DMS79 treated with DMSO at 0.1 percent for 48 hours (cell line): Measurements from ENCODE around the gene ADTRP.

Source experiments
- DNase-seq: peaks from one replicate; lab custom pipeline; 2025; lab: John Stamatoyannopoulos, UW

The ADTRP gene

DNA sequence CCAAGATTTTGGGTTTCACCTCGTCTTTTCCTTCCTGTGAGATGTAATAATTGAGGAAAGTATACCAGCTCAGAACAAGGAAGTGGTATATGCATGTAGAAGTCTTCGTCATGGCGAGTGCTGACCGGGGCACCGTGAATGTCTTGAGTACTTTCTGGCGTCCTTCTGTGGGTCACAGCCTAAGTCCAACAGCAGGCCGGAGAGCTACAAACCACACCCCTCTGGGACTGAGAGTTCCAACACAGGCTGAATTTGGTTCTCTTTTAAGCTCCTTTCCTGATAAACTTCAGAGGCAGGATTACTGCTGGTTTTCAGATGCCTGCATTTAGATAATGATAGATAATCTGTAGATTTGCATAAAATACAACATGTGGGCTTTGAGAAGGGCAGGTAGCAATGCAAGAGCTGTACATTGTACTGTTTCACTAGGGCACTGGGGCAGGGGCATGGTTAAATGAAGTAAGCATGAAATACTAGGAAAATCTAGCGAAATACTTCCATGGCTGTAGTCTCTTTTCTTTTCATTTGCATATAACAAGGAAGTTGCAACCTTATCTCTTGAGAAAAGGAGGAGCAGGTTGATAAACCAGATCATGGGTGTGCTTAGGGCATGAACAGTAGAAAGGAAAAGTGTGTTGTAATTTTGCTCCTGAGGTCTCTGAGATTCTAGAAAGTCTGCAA lies at the start of gene ADTRP:
Gene ADTRP (minus strand): TSS at position 156 of the 681 bp plus-strand sequence. CDS start 44 bp downstream, at position 112.
- DNase-seq = no peak

DNA sequence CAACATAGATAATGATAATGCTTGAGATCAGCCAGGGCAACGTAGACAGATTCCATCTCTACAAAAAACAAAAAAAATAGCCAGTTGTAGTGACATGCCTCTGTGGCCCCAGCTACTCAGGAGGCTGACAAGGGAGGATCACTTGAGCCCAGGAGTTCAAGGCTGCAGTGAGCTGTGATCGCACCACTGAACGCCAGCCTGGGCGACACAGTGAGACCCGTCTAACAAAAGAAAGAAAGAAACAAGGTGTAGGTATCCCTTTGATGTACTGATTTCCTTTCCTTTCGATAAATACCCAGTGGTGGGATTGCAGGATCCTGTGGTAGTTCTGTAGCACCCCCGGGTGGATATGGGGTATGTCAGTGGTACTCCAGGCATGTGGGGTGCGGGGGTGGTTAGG lies 48.2 kb upstream of the ADTRP start:
- DNase-seq = no peak

DNA sequence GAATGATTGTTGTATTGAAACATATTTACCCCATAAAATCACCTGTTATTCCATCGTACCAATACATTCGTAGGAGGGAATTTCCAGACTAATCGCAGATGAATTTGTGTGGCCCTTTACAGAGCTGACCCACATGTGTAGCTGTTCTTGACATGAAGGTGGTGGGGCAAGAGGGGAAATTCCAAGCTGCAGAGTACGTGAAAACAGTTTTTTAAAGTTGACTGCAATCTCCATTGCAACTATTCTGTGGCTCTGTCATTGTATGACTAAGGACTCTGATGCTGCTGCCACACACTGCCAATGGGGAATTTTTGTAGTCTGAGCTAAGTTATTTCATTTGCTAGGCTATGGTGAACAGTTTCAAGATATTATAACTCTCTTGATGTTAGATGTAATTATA lies 46.4 kb upstream of the ADTRP start:
- no peak for DNase-seq

DNA sequence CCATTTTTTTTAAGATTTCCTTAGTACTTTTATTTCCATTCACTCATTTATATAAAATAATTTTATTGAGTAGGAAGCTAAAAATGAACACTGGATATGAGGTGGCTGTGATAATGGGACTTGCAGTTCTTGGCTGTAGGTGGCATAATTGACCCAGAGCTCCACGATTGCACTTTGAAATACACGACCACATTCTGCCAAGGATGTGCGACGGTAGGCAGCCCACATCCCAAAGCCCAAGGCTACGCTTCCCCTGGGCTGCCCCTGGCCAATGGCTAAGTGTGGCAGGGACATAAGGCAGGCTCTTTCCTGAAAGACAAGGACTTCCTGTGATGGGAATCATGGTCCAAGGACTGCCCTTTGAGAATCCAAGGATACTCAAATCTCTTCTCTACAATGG lies 43.7 kb upstream of the ADTRP start:
- no peak for DNase-seq

DNA sequence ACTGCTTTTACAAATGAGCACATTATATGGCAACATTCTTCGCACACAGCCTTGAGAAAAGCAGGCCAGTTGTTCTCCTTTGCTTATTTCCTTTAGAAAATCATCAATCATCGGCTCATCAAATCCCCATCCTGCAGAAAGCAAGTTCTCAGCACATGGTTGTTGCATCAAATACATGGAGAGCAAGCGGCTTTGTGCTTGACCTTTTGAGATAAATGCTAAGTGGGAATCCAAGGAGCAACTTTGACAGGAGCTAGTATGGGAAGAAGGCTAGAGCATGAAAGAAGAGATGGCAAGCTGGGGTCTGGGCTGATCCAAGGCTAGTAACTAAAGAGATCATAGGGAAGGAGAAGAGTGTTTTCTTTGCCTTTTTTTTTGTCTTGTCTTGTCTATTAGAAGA lies 43.2 kb upstream of the ADTRP start:
- no peak for DNase-seq

- DNase-seq = no peak
These were observed 42.2 kb upstream of the ADTRP start for GRCh38 chr6:11820821-11821220.

- no peak for DNase-seq
These were observed 40.9 kb upstream of the ADTRP start for GRCh38 chr6:11819486-11819885.

DNA sequence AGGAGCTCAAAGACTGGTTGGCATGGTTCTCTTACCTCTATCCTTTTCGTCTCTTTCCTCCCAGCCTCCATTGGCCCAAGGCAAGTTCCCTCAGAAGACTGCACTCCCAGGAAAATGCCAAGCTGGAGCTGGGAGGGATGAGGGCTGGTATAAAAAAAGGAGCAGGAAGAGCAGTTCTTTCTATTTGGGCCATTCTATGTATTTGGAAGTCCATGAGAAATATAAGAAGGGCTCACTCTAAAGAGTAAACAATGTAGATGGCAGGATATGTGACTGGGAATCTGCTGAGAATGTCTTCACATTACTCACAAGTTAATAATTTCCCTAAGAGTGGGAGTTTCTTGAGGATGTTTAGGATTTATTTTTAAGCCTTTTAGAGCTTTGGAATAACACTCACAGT lies 36.6 kb upstream of the ADTRP start:
- DNase-seq = no peak

DNA sequence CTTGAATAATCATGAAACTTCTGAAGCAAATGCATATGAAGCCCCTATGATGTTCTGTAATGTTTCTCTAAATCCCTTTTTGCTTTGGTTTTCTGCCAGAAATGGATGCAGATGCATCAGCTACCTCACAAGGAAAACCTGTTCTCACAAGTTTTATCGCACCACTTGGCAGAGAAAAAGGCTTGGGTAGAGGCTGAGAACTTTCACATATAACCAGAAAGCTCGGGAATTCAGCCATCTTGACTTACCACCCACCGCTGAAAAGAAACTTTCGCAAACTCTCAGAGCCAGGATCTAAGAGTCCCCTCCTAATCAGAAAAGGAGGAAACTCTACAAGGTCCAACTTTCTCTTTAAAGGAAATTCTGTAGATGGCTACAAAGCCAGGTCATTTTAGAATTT lies 36.2 kb upstream of the ADTRP start:
- DNase-seq = no peak

GRCh38 chr6:11814106-11814505 lies 35.5 kb upstream of the ADTRP start:
- DNase-seq = no peak

DNA sequence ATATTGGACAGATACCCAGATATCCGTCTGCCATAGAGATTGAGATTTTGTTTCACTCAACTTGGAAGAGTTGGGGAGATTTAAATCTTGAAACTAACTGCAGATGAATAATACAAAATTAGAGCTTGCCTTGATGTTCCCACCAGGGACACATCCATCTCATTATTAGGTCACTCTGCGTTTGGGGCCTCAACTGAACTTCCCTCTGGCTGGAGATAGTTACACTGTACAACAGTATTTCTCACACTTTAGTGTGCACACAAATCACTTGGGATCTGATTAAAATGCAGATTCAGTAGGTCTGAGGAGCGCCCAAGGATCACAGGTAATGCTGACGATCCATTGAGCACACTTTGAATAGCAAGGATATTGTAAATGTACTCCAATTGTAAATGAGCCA lies 35.0 kb upstream of the ADTRP start:
- DNase-seq = no peak

GRCh38 chr6:11812951-11813350 lies 34.3 kb upstream of the ADTRP start:
- no peak for DNase-seq

- no peak for DNase-seq
These were observed 33.8 kb upstream of the ADTRP start for GRCh38 chr6:11812439-11812838.

DNA sequence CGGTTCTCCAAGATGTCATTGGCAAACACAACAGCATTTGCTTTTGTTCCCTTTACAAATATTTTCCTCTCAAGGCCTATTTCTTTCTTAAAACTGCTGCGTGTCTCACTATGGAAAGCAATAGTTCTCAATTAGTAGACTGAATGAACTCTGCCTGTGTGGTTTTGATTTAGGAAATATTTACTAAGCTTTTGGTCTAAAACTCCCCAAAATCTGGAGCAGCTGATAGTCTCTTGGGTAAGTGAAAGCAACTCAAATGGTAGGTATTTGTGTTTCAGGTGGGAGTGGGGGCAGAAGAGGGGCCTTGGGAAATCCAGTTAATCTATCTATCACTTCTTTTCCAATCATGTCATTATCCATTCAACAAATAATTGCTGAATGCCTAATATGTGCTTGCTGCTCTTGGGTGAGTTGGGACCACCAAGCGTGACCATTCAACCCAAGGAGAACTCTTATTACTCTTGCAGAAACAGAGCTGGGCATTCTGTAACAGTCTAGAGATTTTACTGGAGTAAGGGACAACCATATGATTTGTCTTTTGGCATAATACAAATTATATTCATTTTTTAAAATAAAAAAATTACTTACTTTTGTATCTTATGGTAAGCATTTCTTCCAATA lies 33.2 kb upstream of the ADTRP start:
- no peak for DNase-seq

- no peak for DNase-seq
These were observed 32.4 kb upstream of the ADTRP start for GRCh38 chr6:11810854-11811643.

GRCh38 chr6:11810039-11810541 lies 31.5 kb upstream of the ADTRP start:
- no peak for DNase-seq

DNA sequence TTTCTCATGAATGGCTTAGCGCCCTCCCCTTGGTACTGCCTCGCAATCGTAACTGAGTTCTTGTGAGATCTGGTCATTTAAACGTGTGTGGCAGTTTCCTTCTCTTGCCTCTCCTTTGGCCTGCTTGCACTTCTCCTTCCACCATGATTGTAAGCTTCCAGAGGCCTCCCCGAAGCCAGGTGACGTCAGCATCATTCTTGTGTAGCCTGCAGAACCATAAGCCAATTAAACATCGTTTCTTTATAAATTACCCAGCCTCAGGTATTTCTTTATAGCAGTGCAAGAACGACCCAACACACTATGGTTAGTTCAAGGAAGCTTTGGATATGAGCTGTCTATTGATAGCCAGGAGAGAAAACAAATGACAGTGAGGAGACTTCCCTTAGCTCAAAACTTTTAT lies 29.5 kb upstream of the ADTRP start:
- no peak for DNase-seq

- DNase-seq = no peak
These were observed 28.1 kb upstream of the ADTRP start for GRCh38 chr6:11806561-11807317.

DNA sequence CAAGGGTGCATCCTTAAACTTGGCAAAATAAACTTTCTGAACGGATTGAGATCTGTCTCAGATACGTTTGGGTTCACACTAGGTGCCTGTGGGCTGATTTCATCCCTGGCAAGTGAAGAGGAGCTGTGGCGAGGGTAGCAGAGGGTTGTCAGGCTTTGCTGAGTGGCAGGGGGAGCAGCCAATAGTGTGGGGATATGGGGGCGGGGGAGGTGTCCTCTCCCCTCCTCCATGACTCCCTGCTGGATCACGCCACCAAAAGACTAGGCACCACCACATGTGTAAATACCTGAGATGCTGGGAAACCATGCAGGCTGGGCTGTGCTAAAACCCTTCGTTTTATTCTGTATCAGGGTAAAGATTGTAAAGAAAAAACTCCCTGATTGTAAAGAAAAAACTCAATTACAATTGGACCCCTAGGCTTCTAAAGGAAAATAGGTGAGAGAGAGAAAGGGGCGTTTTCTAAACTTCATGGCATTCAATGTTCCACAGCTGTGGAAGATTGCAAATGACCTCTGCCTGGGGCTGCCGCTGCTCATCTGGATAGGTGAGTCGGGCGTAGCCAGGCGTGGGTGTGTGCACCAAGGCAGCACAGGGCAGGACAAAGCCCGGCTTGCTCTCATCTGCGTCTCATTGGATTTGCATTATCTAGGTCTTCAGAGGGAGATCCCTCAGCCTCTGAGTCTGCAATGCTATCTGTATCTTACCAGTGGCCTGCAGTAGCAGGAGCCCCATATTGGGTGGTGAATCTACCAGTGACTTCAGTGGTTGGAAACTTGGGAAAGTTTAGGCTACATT lies 26.9 kb upstream of the ADTRP start:
- no peak for DNase-seq

DNA sequence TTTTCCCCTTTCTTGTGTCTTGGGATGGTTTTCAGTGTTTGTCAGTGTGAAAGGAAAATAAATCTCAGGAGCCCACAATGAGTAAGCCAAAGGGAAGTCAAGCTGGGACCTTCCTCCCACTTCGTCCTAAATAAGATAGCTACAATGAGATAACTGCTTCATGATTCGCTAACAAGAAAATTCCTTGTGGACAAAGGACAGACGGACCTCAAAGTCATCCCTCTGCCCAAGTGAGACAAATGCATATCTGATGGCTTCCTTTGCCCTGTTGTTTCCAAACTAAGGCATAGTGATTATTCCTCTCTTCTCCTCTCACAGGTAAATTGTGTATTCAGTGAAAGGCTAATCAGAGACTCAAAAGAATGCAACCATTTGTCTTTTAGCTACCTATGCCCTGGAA lies 26.1 kb upstream of the ADTRP start:
- DNase-seq = no peak

- DNase-seq = no peak
These were observed 25.5 kb upstream of the ADTRP start for GRCh38 chr6:11804135-11804534.

GRCh38 chr6:11803591-11803971 lies 25.0 kb upstream of the ADTRP start:
- DNase-seq = no peak
